ENCODE results near the gene ARHGAP11A. TPM values are rescaled to one million over a fixed set of nuclear protein-coding genes. Genes with fewer than 3 reads are reported as not detected.

Gene ARHGAP11A
- total and polyA plus RNA-seq, 2 of the 13 experiments (the other 11 are each of a cell fraction or from before 2014, with no cell fraction given) = 5.1 to 46.3 TPM

DNA sequence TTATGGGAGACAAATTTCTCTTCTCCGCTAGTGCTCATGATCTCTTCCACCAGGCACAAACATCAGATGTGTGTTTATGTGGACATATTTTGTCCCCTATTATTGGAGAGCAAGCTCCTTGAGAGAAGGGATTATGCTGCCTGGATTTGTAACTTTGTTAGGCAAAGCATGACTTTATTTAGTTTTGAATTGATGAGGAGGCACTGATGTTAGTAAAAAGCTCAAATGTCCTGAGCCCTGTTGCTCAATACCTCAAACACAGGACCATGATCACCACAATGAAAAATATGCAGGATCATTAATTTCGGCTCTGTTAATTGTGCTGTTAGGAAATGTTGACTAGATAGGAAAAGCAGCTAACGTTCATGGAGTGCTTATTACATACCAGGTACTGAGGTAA, 55.3 kb downstream of the ARHGAP11A start:
- H3K27ac ChIP-seq (ENCODE audit: extremely low read length, insufficient read depth, low read length) = peak overlapping the region; percentile 2
- no peak overlapping the region for H2AFZ ChIP-seq (ENCODE audit: low read length)
- peak overlapping the region; percentile 30; the same call in 1 of the 2 replicates for H3K4me2 ChIP-seq (ENCODE audit: low read depth, low read length)
- H4K20me1 ChIP-seq (ENCODE audit: insufficient read depth, low read length) = no peaks in the 10 kb centered on the region
- TF ChIP-seq TGIF2 (CRISPR knock-in tag; IDR thresholded peaks at IDR 0.05) = 0 out of 2 replicates have a peak, but pooled peaks have one; percentile 38
- no peak for TF ChIP-seq ZFP1 (CRISPR knock-in tag; IDR thresholded peaks at IDR 0.05)
- TF ChIP-seq, protein P1, sequence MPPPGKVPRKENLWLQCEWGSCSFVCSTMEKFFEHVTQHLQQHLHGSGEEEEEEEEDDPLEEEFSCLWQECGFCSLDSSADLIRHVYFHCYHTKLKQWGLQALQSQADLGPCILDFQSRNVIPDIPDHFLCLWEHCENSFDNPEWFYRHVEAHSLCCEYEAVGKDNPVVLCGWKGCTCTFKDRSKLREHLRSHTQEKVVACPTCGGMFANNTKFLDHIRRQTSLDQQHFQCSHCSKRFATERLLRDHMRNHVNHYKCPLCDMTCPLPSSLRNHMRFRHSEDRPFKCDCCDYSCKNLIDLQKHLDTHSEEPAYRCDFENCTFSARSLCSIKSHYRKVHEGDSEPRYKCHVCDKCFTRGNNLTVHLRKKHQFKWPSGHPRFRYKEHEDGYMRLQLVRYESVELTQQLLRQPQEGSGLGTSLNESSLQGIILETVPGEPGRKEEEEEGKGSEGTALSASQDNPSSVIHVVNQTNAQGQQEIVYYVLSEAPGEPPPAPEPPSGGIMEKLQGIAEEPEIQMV (CRISPR knock-in tag; IDR thresholded peaks at IDR 0.05; ENCODE audit: low read depth) = no peak
- no peak for TF ChIP-seq SETDB1 (CRISPR knock-in tag; IDR thresholded peaks at IDR 0.05; ENCODE audit: borderline replicate concordance)
- TF ChIP-seq TCF12 (IDR thresholded peaks at IDR 0.05) = no peak
- TF ChIP-seq TCF12 (CRISPR knock-in tag; IDR thresholded peaks at IDR 0.05) = no peak
- no peak for TF ChIP-seq SNAPC2 (CRISPR knock-in tag; IDR thresholded peaks at IDR 0.05)
- TF ChIP-seq CEBPB (IDR thresholded peaks at IDR 0.05; ENCODE audit: borderline replicate concordance, low read depth, low read length) = peak; percentile 56
- ATAC-seq = no peak; the same call in 2 of the 3 replicates
- H3K36me3 ChIP-seq (replicated peaks in 1 of 2; ENCODE audit: control insufficient read depth in 1 of 2, insufficient read depth in 2 of 2, low read length in 2 of 2) = no peaks in the 10 kb centered on the region
- no peaks in the 10 kb centered on the region for H3K9me3 ChIP-seq (ENCODE audit: low read length)
- H3K79me2 ChIP-seq (ENCODE audit: insufficient read depth, low read length) = no peaks in the 10 kb centered on the region
- POLR2A ChIA-PET = no interaction called here
- no peaks in the 10 kb centered on the region for H3K27me3 ChIP-seq (ENCODE audit: control insufficient read depth in 1 of 2, insufficient read depth in 2 of 2, low read length in 2 of 2)
- no peak overlapping the region for H3K9ac ChIP-seq (ENCODE audit: insufficient read depth, low read depth, low read length)
- BruUV-seq (replicated peaks) = TSS peak; percentile 73
- FAIRE-seq = peak; percentile 57
- H3K4me1 ChIP-seq (ENCODE audit: insufficient read depth, low read length) = peaks cover 25% of the 10 kb centered on the region
- WGBS (ENCODE audit: low lambda C conversion rate) = 38% methylated on average over 3 of the region's 3 CpGs
- CTCF ChIA-PET (ENCODE audit: low intra/inter-chr PET ratio, low total read pairs) = no interaction called here
- intact Hi-C loops (cut with micrococcal nuclease; ENCODE audit: unreplicated experiment) = no loop called here
- no peak overlapping the region for H3K4me3 ChIP-seq (replicated peaks in 1 of 3; ENCODE audit: insufficient read depth in 1 of 3, low read depth in 2 of 3, low read length in 3 of 3)
- in situ Hi-C loops (cut with HindIII; ENCODE audit: extremely low pct_ligation_motif_present, low pct_unique_long_range_greater_than_20kb) = loop anchor here (5.0 kb wide), 2 partner anchors 47 to 167 kb away; partner anchors contain the start of gene GREM1
- no peak for DNase-seq (ENCODE audit: low spot score)

All from HepG2 (cell line).